Femur (tissue), 1 donor: ENCODE data around the gene CRYBA4.

ENCODE experiments used
- DNase-seq: peaks from one replicate; pipeline ENCODE4 v3.0.0-alpha.2; 2017

The CRYBA4 gene

DNA sequence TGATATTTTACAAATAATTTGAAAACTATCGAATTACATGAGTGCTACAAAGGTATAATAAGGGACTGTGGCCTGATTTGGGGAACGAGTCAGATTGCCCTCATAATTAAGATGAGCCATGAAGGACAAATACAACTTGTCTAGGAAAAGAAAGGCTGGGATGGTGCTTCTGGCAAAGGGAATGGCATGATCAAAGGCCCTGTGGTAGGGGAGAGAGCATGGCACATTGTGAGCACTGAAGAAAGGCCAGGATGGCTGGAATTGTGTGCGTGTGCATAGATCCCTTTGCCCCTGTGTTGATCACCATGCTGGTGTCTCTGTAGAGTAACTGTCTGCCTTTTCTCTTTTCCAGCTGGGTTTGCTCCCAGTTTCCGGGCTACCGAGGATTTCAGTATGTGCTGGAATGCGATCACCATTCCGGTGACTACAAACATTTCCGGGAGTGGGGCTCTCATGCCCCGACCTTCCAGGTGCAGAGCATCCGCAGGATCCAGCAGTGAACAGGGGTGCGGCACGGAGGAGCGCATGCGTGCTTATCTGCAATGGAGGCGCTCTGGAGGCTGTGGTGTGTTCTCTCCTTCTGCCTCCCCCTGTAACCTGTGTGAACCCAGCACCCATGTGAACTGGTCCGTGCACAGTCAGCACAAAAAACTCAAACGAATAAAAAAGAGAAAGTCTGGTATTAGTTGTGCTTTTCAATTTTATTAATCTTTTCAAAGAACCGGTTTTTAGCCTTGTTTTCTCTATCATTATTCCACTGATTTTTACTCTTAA lies 8.4 kb downstream of the CRYBA4 start:
- DNase-seq = no peak

DNA sequence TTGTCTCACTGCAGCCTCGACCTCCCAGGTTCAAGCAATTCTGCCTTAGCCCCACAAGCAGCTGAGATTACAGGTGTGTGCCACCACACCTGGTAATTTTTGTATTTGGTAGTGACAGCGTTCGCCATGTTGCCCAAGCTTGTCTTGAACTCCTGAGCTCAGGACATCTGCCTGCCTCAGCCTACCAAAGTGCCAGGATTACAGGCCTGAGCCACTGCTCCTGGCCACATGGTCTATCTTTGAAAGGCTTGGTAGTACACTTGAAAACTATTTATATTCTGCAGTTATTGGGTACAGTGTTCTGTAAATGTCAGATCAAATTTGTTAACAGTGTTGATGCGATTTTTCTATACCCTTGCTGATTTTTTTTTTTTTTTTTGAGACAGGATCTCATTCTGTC lies 9.5 kb downstream of the CRYBA4 start:
- DNase-seq = no peak

DNA sequence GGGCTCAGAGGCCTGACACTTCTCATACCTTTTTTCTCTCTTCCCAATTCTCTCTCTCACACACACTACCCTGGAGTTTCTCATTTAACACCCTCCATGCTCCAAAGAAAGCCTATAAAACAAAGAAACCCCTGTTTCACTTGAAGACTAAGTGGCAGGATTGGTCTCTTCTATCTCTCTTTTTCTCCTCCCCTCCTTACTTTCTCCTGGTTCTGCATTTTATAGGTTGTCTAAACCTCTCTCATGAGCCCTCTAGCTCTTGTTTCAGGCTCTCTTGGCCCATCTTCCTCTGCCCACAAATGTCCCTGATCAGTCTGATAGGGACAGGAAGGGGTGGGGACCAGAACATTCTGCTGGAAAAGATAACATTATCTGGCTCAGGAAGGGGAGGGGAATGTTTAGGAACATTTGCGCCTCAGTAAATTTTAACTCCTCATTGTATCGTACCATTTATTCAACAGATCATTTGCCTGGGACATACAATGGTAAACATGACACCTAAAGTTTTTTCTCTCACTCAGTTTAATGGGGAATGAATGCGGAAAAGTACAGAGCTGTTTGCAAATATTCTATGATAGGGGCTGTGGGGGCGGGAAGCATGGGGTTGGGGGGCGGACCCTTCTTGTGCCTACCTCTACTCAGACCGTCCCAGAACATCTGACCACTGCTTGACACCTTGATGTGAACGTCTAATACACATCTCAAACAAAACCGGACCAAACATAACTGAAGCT lies 10.8 kb downstream of the CRYBA4 start:
- no peak for DNase-seq

DNA sequence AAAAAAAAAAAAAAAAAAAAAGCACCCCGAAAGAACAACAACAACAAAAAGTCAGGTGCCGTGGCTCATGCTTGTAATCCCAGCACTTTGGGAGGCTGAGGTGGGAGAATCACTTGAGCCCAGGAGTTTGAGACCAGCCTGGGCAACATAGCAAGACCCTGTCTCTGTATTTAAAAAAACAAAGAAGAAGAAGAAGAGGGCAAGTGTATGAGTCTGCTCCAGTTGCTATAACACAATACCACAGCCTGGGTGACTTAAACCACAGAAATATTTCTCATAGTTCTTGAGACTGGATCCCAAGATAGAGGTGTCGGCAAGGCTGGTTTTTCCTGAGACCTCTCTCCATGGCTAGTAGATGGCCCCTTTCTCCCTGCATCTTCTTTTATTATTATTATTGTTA lies 12.4 kb downstream of the CRYBA4 start:
- no peak for DNase-seq

DNA sequence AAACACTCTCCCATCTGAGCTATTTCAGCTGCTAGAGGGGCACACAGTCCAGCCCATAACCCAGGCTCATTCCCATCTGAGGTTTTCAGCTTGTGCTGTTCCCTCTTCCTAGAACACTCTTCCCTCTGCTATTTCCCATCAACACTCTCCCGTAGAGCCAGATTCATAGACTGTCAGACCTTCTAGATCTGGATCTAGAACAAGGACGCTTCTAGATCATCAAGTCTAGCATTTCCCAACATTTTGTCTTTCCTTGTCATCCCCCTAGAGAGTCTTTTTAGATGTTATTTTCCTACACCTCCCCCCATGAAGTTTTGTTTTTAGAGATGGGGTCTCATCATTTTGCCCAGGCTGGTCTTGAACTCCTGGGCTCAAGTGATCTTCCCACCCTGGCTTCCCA lies 13.4 kb downstream of the CRYBA4 start:
- DNase-seq = no peak

DNA sequence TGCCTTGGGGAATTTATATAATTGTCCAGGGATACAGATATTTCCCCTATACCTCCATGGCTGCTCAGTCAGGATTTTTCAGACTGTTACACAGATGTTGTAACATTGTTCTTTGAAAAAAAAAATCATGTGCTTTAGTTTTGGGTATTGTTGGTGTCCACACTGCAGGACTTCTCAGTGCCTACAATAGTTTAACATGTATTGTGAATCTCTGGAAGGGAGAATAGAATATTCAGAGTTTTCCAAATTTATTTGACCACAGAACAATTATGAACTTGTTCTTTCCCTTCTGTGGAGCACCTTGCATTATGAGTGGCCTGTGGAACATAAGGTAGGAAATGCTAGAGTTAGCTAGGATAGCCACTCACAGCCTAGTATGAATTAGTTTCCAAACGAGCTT lies 14.5 kb downstream of the CRYBA4 start:
- DNase-seq = no peak

DNA sequence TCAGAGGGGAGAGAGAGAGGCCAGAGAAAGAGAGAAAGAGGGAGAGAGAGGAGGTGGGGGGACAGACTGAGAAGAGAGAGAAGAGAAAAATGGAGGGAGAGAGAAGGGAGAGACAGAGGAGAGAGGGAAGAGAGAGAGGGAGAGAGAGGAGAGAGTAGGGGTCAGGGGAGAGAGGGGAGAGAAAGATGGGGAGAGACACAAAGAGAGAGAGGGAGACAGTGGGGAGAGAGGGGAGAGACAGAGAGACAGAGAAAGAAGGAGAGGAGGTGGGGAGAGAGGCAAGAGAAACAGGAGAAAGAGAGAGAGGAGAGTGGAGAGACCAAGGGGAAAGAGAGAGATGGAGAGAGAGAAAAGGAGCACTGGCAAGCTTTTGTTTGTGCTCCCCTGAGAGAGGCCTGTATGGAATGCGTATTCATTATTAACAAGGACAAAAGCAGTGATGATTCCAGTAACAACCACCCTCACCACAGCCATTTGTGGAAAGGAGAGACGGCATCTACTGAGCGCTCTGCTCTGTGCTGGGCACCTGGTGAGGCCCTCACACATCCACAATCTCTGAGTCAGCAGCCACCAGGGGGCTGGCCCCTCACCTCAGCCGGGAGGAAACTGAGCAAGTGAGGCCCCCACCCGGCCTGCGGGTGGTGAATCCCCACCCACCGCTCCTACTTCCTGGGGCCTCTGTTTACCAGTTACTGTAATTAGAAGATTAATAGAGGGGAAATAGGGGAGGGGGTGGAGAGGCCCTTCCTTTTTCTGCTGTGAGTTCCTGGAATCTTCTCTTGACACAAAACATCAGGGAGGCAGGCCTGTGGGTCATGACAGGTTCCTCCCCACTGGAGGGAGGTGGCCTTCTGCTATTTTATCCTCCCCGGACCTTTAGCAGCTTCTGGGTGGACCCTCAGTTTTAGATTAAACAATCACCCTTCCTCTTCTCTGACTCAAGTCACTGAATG lies 21.0 kb downstream of the CRYBA4 start:
- DNase-seq = no peak

DNA sequence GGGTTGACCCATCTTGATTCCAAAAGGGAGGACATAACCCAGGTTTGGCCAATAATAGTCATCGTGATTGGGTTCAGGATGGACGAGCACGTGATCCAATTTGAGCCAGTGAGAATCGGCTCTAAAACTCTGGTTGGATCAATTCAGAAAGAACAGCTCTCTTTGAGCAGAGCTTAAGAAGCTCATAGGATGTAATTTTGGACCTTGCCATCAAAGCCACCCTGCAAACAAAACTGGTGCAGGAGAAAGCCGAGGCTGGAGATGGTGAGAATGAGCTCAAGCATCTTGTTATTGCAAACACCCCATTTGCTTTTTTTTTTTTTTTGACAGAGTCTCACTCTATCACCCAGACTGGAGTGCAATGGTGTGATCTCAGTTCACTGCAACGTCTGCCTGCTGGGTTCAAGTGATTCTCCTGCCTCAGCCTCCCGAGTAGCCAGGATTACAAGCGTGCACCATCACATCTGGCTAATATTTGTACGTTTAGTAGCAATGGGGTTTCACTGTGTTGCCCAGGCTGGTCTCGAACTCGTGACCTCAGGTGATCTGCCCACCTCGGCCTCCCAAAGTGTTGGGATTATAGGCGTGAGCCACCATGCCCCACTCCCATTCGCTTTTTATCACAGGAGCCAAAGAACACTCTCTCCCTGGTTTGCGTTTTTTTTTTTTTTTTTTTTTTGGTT lies 21.8 kb downstream of the CRYBA4 start:
- no peak for DNase-seq

DNA sequence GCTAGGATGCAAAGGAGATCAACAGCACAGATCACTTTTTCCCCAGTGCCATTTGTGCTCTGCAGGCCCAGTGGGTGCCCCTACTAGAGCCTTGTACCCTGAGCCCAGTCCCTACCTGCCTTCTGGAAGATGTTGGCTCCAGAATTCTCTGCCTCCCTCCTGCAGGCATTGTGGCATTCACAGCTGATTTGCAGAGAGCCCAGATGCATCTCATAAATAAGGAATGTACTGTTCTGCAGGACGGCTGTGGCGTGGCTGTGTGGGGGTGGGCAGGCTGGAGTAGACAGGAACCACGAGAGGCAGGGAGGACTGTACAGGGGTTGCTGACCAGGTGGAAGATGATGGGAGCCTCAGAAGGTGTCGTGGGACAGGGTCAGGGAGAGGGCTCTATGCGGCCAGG lies 24.4 kb downstream of the CRYBA4 start:
- no peak for DNase-seq

DNA sequence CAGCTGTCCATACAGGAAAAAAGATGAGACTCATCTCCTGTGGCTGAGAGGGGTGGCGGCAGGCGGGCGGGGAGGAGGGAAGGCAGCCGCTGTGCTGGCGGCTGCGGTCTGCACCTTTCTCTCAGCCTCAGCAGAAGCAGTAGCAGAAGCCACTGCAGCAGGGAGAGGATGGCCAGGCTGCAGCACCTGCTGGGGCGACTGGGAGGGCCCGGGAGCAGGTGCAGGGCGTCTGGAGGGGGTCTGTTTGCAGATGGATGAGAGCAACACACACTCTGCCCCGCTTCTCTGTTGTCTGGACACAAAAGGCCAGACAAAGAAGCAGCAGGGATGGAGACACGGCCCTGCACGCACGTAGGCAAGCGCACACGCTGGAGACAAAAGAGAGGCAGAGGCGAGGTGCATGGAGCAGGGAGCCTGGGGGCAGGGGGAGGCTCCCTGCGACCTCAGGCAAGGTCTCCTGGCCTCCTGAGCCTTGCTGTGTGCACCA lies 26.3 kb downstream of the CRYBA4 start:
- DNase-seq = no peak

DNA sequence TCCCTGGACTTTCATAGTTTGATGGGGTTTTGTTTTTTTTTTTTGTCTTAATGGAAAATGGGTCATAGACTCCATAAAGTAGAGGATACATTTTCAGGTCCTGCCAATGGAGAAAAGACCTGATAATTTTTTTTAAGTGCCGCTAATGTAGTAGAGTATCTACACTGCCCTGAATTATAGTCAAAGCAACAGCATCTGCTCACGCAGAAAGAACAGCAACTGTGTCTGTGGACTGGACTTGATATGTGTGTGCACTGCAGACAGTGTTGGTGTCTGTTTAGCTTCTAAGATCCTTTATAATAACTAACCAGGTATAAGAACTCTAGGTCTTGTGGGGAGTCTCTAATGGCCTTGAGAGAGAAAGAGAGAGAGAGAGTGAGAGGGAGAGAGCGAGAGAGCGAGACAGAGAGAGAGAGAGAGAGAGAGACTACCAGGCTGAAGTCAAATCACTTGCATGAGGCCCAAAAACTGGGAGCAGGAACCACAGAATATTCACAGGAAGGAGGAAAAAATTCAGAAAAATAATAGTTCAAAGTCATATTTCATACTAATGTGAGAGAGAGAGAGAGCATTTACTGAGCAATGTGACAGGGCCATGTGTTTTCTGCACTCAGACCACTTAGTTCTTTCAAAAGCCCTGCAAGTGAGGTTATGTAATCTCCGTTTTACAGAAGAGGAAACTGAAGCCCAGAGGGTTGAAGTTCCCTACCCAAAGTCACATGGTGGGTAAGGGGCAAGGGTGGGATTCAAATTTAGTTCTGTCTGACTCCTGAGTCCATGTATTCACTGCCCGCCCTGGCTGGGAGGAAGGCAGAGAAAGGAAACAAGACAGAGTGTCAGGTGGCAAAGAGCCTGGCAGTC lies 27.0 kb downstream of the CRYBA4 start:
- no peak for DNase-seq

DNA sequence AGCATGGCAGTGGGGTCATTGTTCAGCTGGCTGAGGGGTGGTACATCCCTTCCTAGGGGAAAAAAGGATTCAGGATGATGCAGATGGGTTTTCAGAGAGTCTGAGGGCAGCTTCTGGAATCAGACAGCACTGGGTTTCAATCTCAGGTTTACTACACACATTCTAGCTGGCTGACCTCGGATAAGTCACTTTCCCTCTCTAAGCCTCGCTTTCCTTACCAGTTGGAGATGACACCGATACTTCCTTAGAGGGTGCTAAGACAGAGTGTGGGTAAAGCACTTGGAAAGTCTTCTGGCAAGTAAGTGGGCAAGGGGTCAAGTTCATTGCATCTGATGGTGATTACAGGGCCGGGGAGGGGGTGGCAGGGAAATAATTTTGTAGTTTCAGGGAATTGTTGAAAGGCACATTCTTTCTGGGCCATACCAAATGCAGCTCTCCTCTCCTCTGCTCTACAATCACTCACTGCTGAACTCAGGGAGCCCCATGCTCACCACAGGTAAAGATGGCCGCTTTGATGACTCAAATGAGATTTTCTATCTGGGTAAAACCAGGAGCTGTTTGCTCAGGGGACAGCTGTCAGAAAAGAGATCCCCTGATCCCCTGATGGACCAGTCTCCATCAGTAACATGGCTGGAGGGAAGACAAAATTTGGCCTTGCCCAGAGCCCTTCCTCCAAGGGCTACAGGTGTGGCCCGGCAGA lies 29.1 kb downstream of the CRYBA4 start:
- DNase-seq = no peak

DNA sequence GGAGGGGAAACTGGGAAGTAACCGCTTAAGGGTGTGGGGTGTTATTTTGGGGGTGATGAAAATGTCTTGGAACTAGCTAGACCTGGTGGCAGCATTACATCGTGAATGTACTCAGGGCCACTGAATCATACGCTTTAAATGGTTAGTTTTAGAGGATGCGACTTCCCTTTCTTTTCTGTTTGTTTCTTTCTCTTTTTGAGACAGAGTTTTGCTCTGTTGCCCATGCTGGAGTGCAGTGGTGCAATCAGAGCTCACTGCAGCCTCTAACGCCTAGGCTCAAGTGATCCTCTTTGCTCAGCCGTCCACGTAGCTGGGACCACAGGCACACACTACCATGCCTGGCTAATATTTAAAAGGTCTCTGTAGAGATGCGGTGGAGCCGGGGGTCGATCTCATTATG lies 30.1 kb downstream of the CRYBA4 start:
- no peak for DNase-seq

DNA sequence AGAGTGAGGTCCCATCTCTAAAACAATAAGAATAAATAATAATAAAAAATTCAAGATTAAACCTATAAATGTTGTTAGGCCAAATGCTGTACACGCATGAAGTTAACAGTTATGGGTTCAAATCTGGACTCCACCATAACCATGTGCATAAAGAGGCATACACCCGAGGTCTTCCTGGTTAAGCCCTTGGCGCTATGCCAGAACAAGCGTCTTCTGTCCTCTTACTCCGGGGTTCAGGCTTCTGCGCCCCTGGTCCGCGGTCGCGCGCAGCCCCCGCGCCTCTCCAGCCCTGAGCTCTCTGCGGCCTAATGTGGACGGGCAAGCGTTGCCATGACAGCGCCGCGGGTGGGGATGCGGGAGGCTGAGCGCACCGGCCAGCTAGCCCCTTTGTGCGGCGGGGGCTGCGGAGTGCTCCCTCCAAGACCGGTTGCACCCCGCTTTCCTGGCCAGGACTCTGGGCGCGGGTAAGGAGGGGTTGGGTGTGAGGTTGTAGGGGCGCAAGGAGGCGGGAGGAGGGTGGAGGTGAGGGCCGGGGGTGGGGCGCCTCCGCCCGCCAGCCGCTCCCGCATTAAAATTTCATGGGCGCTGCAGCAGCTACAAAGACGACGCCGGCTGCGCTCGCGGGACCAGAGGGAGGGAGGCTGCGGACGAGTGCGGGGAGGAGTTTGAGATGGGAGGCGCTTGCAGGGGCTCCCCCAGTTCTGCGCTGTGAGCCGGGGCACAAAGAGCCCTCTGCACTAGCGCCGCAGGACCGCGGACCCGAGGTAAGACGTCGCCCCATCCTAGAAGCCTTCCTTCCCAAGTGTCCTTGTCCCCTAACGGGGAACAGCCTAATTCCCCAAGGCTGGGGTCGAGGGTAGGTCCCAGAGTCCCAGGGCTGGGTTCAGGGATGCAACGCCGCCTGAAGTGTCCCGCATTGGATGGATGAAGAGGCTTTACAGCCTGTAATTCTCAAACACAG lies 35.4 kb downstream of the CRYBA4 start, which contains the start of gene MIAT:
MIAT (plus strand) TSS at position 698 of the 961 bp plus-strand sequence.
- DNase-seq = no peak

DNA sequence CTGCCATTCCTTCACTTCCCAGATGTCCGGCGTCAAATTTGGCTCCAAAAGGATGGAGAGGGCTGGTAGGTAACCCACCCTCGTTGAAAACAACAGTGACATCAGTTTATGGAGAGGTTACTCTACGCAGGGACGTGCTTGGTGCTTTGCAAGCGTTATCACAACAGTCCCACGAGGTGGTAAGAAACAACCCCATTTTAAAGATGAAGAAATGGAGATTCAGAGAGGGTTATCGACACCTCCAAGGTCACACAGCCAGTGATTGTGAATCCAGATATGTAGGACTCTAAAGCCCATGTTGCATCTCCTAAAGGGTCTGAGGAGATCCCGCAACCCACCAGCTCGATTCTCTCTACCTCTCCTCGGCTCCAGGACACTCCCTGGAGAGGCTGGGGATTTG lies 36.4 kb downstream of the CRYBA4 start:
- no peak for DNase-seq

DNA sequence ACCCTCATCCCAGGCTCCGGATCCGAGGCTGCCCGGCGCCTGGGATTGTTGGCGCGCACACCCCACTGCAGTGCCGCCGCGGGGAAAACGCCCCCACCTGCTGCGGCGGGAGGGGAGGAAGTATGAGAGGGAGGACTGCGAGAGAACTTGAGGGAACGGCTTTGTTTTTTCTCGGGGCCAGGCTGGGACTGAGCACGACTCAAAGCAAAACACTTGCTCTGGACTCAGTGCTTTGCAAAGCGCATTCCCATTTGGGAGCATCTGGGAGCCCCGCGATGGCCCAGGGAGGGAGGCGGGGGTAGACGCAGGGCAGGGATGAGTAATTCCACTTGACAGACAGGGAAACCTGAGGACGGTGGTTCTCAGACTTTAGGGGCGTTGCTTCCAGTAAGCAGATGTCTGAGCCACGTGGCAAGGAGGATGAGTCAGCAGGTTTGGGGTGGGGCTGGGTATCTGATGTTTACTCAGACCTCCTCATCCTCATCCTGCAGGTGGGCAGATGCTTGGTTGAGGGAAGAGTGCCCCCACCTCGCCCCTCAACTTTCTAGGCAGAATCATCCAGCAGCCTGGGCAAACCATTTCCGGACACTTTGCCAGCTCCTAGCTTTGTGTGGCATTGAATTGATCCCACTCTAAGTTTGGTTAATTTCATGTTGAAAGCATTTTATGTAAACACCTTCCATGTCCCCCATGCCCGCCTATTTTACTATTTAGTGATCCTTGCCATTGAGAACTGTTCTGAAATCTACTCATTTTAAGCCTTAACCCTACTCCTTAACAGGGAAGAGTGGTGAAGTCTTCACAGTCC lies 37.1 kb downstream of the CRYBA4 start:
- DNase-seq = peak; percentile 64

DNA sequence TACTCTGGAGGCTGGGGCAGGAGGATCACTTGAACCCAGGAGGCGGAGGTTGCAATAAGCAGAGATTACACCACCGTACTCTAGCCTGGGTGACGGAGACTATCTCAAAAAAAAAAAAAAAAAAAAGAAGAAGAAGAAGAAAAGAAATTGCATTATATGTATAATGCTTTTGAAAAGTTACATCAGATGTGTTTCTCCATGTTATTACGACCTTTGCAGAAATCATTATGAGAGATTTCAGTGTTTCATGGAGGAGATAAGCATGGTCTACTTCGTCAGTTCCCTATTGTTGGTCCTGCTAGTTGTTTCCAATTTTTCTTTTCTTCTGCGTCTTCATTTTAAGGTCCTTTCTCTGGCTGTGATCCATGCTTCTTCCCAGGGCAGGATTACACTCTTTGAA lies 38.6 kb downstream of the CRYBA4 start:
- no peak for DNase-seq

DNA sequence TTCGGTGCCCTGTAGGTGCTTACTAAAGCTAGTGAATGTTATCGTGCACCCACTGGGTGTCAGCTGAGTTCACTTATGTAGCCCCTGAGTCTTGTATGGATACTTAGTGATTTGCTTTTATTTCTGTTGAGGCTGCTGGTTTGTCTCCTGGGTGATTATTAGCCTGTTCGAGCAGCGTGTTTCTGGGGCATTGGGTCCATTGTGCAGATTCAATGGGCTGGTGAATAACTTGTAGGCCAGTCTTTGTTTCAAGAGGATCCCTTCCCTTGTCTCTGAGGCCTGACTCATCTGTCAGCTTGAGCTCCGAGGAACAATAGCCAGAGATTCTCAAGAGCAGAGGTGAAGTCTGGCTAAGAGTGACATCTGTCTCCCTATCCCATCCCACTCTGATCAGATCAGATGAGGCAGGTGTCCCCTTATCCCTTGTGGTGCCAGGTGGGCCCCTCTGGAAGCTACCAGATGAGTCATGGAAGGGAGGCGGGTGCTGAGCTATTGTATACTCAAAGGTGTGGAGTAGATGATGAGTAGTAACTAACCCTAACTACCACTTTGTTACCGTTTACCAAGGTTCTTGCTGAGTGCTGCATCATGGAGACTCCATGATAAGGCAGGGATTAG lies 39.3 kb downstream of the CRYBA4 start:
- DNase-seq = no peak
